GM12874 (cell line): ENCODE data around the gene AGRP.

Experiments
- TF ChIP-seq, protein P1 (sequence below): IDR thresholded peaks from 2 replicates; pipeline ENCODE4 v1.5.1; 2011; ENCODE audit warnings: low read depth, mild to moderate bottlenecking, control low read depth, low read length, moderate library complexity; ENCODE audit not compliant: insufficient read depth

Gene AGRP, protein sequence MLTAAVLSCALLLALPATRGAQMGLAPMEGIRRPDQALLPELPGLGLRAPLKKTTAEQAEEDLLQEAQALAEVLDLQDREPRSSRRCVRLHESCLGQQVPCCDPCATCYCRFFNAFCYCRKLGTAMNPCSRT

DNA sequence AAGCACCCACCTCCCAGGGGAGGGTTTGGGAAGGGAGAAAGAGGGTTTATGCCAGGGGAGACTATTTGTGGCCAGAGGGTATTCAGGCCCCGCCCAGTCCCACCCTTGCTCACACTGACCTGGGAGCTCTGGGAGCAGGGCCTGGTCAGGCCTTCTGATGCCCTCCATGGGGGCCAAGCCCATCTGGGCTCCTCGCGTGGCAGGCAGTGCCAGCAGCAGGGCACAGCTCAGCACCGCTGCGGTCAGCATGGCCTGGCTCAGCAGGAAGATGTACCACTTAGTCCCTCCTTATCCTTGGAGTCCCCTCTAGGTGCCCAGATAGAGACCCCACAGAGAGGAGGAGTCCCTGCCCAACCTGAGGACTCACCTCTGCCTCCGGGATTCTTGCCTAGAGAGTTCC, at the start of gene AGRP:
Gene AGRP (minus strand): TSS at position 398 of the 400 bp plus-strand sequence. CDS start 149 bp downstream, at position 249.
- TF ChIP-seq, protein P1, sequence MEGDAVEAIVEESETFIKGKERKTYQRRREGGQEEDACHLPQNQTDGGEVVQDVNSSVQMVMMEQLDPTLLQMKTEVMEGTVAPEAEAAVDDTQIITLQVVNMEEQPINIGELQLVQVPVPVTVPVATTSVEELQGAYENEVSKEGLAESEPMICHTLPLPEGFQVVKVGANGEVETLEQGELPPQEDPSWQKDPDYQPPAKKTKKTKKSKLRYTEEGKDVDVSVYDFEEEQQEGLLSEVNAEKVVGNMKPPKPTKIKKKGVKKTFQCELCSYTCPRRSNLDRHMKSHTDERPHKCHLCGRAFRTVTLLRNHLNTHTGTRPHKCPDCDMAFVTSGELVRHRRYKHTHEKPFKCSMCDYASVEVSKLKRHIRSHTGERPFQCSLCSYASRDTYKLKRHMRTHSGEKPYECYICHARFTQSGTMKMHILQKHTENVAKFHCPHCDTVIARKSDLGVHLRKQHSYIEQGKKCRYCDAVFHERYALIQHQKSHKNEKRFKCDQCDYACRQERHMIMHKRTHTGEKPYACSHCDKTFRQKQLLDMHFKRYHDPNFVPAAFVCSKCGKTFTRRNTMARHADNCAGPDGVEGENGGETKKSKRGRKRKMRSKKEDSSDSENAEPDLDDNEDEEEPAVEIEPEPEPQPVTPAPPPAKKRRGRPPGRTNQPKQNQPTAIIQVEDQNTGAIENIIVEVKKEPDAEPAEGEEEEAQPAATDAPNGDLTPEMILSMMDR, result no peak

DNA sequence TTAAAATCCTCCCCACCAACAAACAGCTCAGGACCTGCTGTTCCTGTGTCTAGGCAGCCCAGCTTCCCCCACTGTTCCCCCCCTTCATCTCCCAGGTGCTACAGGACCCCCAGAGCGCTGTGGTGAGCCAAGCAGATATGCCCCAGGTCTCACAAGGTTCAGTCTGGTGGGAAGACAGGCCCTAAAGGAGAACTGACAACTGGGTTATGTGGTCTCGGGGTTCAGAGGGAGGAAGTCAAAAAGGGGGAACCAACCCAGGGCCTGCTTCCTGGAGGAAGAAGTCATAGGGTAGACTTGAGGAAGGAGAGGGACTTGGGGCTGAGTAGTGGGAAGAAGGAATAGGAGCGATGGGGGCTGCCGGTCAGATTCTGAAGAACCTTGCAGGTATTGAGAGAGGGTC, 47.9 kb upstream of the AGRP start:
- TF ChIP-seq, protein P1, result no peak

- TF ChIP-seq, protein P1, result no peak
Measured at GRCh38 chr16:67530013-67530939, 46.9 kb upstream of the AGRP start.

GRCh38 chr16:67529582-67530012, 46.2 kb upstream of the AGRP start:
- TF ChIP-seq, protein P1, result no peak

GRCh38 chr16:67528870-67529581, 45.7 kb upstream of the AGRP start:
- TF ChIP-seq, protein P1, result no peak

DNA sequence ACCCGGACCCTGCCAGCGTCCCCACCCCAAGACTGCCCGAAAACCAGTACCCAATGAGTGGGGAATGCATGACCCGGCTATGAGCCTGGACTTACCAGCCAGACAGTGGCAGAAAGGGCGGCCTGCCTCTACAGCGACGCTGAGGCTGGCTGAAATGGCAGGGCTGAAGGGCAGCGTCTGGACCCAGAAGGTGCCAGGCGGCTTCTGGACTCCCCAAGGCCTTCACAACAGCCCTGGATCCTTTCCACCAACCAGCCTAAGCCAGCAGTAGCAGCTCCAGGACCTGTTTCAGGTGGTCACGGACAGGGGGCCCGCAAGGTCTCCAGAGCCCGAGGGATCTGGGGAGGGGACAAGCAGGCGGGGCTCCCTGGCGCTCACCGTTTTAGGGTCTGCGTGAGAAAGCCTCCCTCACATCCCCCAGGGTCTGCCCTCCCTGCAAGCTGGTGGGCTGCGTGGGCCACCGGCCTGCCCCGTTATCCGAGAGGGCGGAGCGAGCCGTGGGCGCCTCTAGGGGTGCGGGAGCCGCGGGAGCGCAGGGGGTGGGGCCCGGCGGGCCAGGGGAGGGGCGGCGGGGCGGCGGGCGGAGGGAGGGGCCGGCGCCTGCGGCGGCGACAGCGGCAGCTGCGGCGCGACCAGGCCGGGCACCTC, 45.0 kb upstream of the AGRP start, which contains the start of gene RIPOR1:
Gene RIPOR1 (plus strand): TSS at position 608 of the 648 bp plus-strand sequence. CDS start 9,618 bp downstream, outside the sequence.
- TF ChIP-seq, protein P1, result no peak
